GM12873 (cell line): ENCODE data around the gene MYH7B.

Experiments
- TF ChIP-seq, protein P1 (sequence below): IDR thresholded peaks from 2 replicates; pipeline ENCODE4 v1.5.1; 2012; ENCODE audit warnings: low read depth, mild to moderate bottlenecking, moderate library complexity, low read length, control low read depth; ENCODE audit not compliant: insufficient read depth; ENCODE audit errors: missing control alignments

MYH7B gene

DNA sequence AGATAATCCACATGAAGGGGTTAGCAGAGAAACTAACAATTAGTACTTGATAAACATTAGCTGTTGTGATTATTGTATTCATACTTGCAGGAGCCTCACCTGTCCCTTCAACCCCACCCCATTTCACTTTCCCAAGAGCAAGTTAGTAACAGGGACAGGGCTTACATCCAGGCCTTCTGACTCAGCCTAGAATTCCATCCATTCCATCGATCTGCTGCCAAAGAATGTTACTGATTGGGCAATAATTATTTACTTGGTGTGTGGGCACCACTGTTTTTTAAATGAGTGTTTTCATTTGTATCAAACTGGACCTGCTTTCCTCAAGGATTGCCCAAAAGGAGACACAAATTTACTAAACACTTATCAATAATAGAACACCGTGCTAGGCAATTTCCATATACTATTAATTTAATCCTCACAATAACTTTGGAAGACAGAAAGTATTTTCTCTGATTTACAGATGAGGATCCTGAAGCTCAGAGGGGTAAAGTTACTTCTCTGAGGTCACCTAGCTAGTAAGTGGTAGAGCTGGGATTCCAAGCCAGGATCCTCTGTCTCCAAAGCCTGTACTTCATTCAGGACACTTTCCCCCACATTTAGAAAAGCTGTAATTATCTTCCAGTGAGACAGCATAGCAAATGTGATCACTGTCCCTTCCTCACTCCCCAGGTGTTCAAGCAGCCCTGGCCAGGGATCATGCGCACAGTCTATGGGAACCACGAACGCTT, 32.9 kb upstream of the MYH7B start:
- TF ChIP-seq, protein P1, sequence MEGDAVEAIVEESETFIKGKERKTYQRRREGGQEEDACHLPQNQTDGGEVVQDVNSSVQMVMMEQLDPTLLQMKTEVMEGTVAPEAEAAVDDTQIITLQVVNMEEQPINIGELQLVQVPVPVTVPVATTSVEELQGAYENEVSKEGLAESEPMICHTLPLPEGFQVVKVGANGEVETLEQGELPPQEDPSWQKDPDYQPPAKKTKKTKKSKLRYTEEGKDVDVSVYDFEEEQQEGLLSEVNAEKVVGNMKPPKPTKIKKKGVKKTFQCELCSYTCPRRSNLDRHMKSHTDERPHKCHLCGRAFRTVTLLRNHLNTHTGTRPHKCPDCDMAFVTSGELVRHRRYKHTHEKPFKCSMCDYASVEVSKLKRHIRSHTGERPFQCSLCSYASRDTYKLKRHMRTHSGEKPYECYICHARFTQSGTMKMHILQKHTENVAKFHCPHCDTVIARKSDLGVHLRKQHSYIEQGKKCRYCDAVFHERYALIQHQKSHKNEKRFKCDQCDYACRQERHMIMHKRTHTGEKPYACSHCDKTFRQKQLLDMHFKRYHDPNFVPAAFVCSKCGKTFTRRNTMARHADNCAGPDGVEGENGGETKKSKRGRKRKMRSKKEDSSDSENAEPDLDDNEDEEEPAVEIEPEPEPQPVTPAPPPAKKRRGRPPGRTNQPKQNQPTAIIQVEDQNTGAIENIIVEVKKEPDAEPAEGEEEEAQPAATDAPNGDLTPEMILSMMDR: no peak

DNA sequence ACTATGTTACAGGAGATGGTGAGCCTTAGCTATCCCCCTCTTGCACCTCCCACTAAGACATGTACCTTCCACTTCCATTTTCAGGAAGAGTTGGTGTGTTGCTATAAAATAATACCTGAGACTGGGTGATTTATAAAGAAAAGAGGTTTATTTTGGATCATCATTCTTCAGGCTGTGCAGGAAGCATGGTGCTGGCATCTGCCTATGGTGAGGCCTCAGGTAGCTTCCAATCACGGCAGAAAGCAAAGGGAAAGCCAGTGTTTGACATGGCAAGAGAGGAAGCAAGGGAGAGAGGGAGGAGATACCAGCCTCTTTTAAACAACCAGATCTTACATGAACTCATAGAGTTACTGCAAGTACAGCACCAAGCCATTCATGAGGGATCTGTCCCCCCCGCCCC, 32.3 kb upstream of the MYH7B start:
- TF ChIP-seq, protein P1: no peak

DNA sequence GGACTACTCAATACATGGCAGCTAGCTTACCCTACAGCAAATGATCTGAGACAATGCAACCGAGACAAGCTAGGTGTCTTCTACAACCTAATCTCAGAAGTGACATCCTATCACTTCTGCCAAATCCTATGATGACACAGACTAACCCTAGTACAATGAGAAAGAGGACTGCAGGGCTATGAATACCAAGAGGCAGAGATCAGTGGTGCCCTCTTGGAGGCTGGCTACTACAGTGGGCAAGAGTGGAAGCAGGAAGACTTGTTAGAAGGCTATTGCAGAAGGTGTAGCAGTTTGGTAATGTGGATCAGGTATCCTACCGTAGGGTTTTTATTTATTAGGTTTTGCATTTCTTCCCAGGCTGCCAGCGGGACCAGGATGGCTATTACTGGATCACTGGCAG, 30.3 kb upstream of the MYH7B start:
- TF ChIP-seq, protein P1: no peak

DNA sequence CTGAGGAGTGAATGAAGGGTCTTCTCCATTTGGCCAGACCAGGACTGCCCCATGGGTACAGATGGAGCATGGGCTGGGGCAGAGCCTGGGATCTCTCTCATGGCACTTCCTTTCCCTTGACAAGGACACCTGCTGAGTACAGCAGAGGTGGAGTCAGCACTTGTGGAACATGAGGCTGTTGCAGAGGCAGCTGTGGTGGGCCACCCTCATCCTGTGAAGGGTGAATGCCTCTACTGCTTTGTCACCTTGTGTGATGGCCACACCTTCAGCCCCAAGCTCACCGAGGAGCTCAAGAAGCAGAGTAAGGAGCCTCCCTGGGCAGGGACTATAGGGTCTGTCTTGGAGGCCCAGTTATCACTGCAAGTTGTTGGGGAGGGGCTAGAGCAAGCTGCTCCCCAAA, 29.7 kb upstream of the MYH7B start:
- TF ChIP-seq, protein P1: no peak

DNA sequence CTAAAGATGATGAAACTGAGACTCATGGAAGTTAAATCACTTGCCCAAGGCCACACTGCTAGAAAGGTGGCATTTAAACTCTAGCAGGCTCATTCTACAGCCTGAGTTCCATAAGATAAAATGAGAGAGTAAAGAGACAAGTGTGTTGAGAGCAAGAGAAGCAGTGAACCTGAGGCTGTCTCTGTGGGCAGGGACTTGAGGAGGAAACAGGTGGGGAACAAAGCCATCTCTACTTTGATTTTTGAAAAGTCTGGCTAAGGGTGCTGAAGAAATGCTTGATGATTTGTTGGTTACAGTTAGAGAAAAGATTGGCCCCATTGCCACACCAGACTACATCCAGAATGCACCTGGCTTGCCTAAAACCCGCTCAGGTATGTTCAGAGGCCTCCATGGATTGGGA, 29.1 kb upstream of the MYH7B start:
- TF ChIP-seq, protein P1: no peak

DNA sequence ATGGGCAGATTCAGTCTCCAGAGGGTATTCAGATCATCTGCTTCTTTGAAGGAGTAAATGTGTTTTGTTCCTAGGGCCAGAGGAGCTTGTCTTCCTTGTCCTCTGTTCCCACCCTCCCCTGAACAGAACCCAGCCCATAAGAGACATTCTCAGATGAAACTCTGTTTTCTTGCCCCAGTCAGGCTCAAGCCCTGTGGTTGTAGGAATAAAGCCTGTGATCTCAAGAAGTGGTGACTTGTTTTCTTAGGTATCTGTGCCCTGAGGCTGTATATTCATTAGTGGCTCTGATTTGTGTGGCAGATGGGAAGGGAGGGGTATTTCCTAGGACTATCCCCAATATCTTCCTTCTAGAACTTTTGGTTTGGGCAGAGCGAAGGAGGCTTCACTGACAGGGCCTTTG, 27.9 kb upstream of the MYH7B start:
- TF ChIP-seq, protein P1: no peak

DNA sequence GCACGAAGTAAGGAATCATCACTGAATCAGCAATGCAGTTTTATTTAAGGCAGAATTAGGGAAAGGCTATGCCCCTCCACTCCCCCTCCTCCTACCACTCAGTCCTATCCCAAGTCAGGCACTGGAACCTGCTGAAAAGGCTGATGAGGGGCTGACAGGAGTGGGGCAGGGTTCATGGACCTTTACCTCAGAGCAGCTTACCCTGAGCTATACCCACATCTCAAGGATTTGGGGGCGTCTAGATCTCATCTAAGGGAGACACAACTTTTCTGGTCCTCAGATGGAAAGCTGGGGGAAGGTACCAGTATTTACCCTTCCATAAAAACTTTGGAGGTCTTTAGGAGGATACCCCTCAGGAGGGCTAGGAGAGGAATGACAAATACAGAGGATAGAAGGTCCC, 27.3 kb upstream of the MYH7B start:
- TF ChIP-seq, protein P1: no peak

DNA sequence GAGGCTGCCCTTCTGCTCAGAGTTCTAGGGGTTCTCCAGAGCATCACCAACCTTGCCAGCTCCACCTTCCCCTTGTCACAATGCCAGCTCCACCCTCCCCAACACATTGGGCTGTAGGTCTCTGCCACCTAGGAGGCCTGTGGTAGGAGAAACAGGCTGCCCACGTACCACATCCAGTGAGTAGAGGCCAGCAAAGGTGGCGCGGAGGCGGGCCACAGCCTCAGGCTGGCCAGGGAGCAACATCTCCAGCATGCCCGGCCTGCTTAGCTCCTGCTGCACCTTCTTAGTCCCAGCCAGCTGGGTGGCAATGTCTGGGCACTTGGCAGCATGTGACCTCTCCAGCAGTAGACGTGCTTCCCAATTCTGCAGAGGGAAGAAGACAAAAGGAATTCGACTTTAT, 23.9 kb upstream of the MYH7B start:
- TF ChIP-seq, protein P1: no peak
